Gastroesophageal sphincter (tissue), 4 donors: Measurements from ENCODE around the gene UBE2H. TPM values are rescaled to one million over a fixed set of nuclear protein-coding genes. Genes with fewer than 3 reads are reported as not detected.
A peak's percentile ranks its signal among the peaks of the same experiment; 100 is the strongest.

ENCODE experiments used
- ATAC-seq: fragments of 150-250 bp; one replicate; pipeline ENCODE4 v1.9.1; 2016; ENCODE audit warnings: mild to moderate bottlenecking, moderate library complexity
- H3K27ac ChIP-seq, 4 donors: fragments of 200-600 bp; sonication (generic) in 3 of 4; 1 replicate in 3 of 4; 2 replicates in 1 of 4; pipeline ENCODE4 v1.5.1; 2016 to 2019
- H3K27me3 ChIP-seq: fragments of 200-600 bp; sonication (generic); one replicate; pipeline ENCODE4 v1.5.1; 2019
- H3K36me3 ChIP-seq, 2 donors: fragments of 200-600 bp; sonication (generic); one replicate each; pipeline ENCODE4 v1.5.1; 2019; ENCODE audit warnings: control low read depth in 1 of 2
- H3K4me1 ChIP-seq, 3 donors: fragments of 200-600 bp; sonication (generic); 1 replicate in 2 of 3; 2 replicates in 1 of 3; pipeline ENCODE4 v1.5.1; 2016 to 2019; ENCODE audit warnings: control low read depth in 2 of 3
- H3K4me3 ChIP-seq, 2 donors: fragments of 200-600 bp; sonication (generic); one replicate each; pipeline ENCODE4 v1.5.1; 2019; ENCODE audit warnings: mild to moderate bottlenecking in 1 of 2, moderate library complexity in 1 of 2
- H3K9me3 ChIP-seq, 3 donors: fragments of 200-600 bp; sonication (generic); one replicate each; pipeline ENCODE4 v1.5.1; 2017 to 2019; ENCODE audit warnings: control low read depth in 2 of 3
- CTCF ChIP-seq, 4 experiments: fragments of 200-600 bp in 2 of 4; fragments of 450-650 bp in 2 of 4; sonication (generic) in 1 of 4; IDR thresholded peaks; one replicate each; pipeline ENCODE4 v1.5.1; 2017 to 2019; ENCODE audit warnings: antibody characterized with exemption in 4 of 4, mild to moderate bottlenecking in 2 of 4, moderate library complexity in 2 of 4
- EP300 ChIP-seq: sonication (generic); formaldehyde crosslinking; IDR thresholded peaks from one replicate; pipeline ENCODE4 v1.6.1; 2017; ENCODE audit warnings: antibody characterized with exemption, mild to moderate bottlenecking
- POLR2A ChIP-seq, 2 donors: fragments of 450-650 bp; IDR thresholded peaks; one replicate each; pipeline ENCODE4 v1.6.1; 2017; ENCODE audit warnings: antibody characterized with exemption in 2 of 2, mild to moderate bottlenecking in 2 of 2, moderate library complexity in 1 of 2
- POLR2AphosphoS5 ChIP-seq: sonication (generic); formaldehyde crosslinking; IDR thresholded peaks from one replicate; pipeline ENCODE4 v1.6.1; 2017; ENCODE audit warnings: antibody characterized with exemption
- WGBS, 2 donors: methylation state at CpG; one replicate each; pipeline ENCODE4 v1.1.5; 2018; ENCODE audit warnings: low coverage in 1 of 2; 5-methylcytosine and 5-hydroxymethylcytosine counted together
- total RNA-seq, 4 donors: library from RNA; depleted of rRNA; stranded (reverse); fragments of >200 nt; gene quantifications; one replicate each; pipeline ENCODE4 v1.1.0, GENCODE V29; 2016

The UBE2H gene
- total RNA-seq, 4 donors from 2014 or later: 80.2 to 96.2 (median 85.0) TPM

GRCh38 chr7:129832282-129832681 lies 120.5 kb downstream of the UBE2H start:
- Histone ChIP-seq H3K36me3 (peaks cover 0 to 44% of the 10 kb centered on the region in 2 donors), H3K9me3 (no peaks in the 10 kb centered on the region), H3K4me3 (no peak overlapping the region), H3K4me1 (peaks cover 0 to 24% (median 21%) of the 10 kb centered on the region in 3 donors), H3K27me3 (no peaks in the 10 kb centered on the region), H3K27ac (peak overlapping the region in 3 of 4 donors; percentile 48 to 82 (median 70))
- WGBS, 2 donors: 81 to 94% methylated on average over 2 to 4 of the region's 4 CpGs
- TF ChIP-seq CTCF (IDR thresholded peaks at IDR 0.05) (no peak), EP300 (no peak), POLR2A (IDR thresholded peaks at IDR 0.05) (no peak), POLR2AphosphoS5 (no peak)
- ATAC-seq: no peak

GRCh38 chr7:129831424-129832058 lies 121.2 kb downstream of the UBE2H start:
- ATAC-seq: peak; percentile 70
- Histone ChIP-seq H3K27ac (peak overlapping the region in 3 of 4 donors; percentile 48 to 82 (median 70)), H3K4me3 (no peak overlapping the region), H3K9me3 (no peaks in the 10 kb centered on the region), H3K4me1 (peaks cover 0 to 25% (median 21%) of the 10 kb centered on the region in 3 donors), H3K36me3 (peaks cover 0 to 38% of the 10 kb centered on the region in 2 donors), H3K27me3 (no peaks in the 10 kb centered on the region)
- 50 to 58% methylated on average over 2 to 5 of the region's 5 CpGs for WGBS, 2 donors
- no peak for TF ChIP-seq POLR2A (IDR thresholded peaks at IDR 0.05)
- no peak for TF ChIP-seq EP300
- no peak for TF ChIP-seq CTCF (IDR thresholded peaks at IDR 0.05)
- peak; percentile 56 for TF ChIP-seq POLR2AphosphoS5

- Histone ChIP-seq H3K4me1 (peaks cover 0 to 31% (median 21%) of the 10 kb centered on the region in 3 donors), H3K27ac (peak overlapping the region in 3 of 4 donors; percentile 48 to 82 (median 70)), H3K4me3 (no peak overlapping the region), H3K27me3 (no peaks in the 10 kb centered on the region), H3K9me3 (no peaks in the 10 kb centered on the region), H3K36me3 (peaks cover 0 to 32% of the 10 kb centered on the region in 2 donors)
- WGBS, 2 donors: 73 to 86% methylated on average over 4 to 8 of the region's 8 CpGs
- TF ChIP-seq POLR2AphosphoS5 (no peak), POLR2A (IDR thresholded peaks at IDR 0.05) (no peak), CTCF (IDR thresholded peaks at IDR 0.05) (no peak), EP300 (no peak)
- ATAC-seq: no peak
These were observed 121.8 kb downstream of the UBE2H start for GRCh38 chr7:129830949-129831348.

GRCh38 chr7:129829737-129830631 lies 122.8 kb downstream of the UBE2H start:
- Histone ChIP-seq H3K27ac (peak overlapping the region in 3 of 4 donors; percentile 48 to 82 (median 70)), H3K4me3 (peak overlapping the region in 1 of 2 donors; percentile 22), H3K36me3 (peaks cover 0 to 22% of the 10 kb centered on the region in 2 donors), H3K27me3 (no peaks in the 10 kb centered on the region), H3K4me1 (peaks cover 0 to 40% (median 24%) of the 10 kb centered on the region in 3 donors), H3K9me3 (no peaks in the 10 kb centered on the region)
- WGBS, 2 donors: 12 to 22% methylated on average over 4 to 17 of the region's 22 CpGs
- TF ChIP-seq POLR2A (IDR thresholded peaks at IDR 0.05) (no peak), CTCF (IDR thresholded peaks at IDR 0.05) (peak; percentile 67 to 80 (median 74)), POLR2AphosphoS5 (peak; percentile 24)
- ATAC-seq: peak; percentile 32
